Endothelial cell of umbilical vein (primary cell): ENCODE measurements around the gene CCDC82.

Source experiments
- EZH2 ChIP-seq: IDR thresholded peaks from 2 replicates; pipeline ENCODE4 v1.6.1; 2012; ENCODE audit warnings: borderline replicate concordance, low read depth, mild to moderate bottlenecking, moderate library complexity, low read length, inconsistent platforms; ENCODE audit not compliant: severe bottlenecking
- FOS ChIP-seq: IDR thresholded peaks from 2 replicates; pipeline ENCODE4 v1.6.1; 2011; ENCODE audit warnings: mild to moderate bottlenecking, low read length, moderate library complexity, borderline replicate concordance; ENCODE audit not compliant: insufficient read depth
- JUN ChIP-seq: IDR thresholded peaks from 2 replicates; pipeline ENCODE4 v1.6.1; 2011; ENCODE audit warnings: borderline replicate concordance, low read depth; ENCODE audit not compliant: insufficient read length, insufficient read depth
- MAX ChIP-seq: IDR thresholded peaks from 2 replicates; pipeline ENCODE4 v1.6.1; 2011; ENCODE audit not compliant: insufficient read depth, insufficient read length
- MYC ChIP-seq: IDR thresholded peaks from one replicate; pipeline ENCODE4 v1.6.1; 2011; ENCODE audit warnings: mild to moderate bottlenecking, low read depth, low read length
- POLR2A ChIP-seq: IDR thresholded peaks from 2 replicates; pipeline ENCODE4 v1.6.1; 2012; ENCODE audit warnings: low read depth, mild to moderate bottlenecking, control low read depth, low read length
- POLR2AphosphoS5 ChIP-seq: IDR thresholded peaks from 2 replicates; pipeline ENCODE4 v1.6.1; 2012; ENCODE audit warnings: low read depth, mild to moderate bottlenecking, control low read depth, low read length, moderate library complexity; ENCODE audit not compliant: insufficient read depth
- TF ChIP-seq, protein P1 (sequence below), 2 donors: IDR thresholded peaks; 1 replicate in 1 of 2; 2 replicates in 1 of 2; pipeline ENCODE4 v1.5.1; 2011; ENCODE audit warnings: low read length in 2 of 2, mild to moderate bottlenecking in 2 of 2, moderate library complexity in 2 of 2, control low read depth in 1 of 2, inconsistent platforms in 1 of 2, low read depth in 1 of 2; ENCODE audit not compliant: insufficient read depth in 1 of 2; ENCODE audit errors: extremely low read depth in 1 of 2

DNA sequence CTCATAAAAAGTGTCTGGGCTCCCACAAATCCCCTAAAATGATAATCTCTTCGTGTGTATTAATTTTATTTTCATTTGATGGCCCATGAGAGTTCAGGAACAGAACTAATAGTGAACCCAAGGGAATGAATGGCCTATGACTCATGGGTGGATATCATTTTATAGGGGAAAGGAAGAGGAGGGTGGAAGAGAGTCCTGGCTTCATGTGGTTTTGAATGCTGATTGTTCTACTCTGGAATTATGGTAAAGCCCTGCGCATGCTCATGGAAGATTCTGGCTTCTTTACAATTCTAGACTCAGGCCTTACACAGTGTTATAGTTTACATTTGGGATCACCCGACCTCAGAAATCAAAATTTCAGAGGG, 82.0 kb downstream of the CCDC82 start:
- TF ChIP-seq, protein P1, sequence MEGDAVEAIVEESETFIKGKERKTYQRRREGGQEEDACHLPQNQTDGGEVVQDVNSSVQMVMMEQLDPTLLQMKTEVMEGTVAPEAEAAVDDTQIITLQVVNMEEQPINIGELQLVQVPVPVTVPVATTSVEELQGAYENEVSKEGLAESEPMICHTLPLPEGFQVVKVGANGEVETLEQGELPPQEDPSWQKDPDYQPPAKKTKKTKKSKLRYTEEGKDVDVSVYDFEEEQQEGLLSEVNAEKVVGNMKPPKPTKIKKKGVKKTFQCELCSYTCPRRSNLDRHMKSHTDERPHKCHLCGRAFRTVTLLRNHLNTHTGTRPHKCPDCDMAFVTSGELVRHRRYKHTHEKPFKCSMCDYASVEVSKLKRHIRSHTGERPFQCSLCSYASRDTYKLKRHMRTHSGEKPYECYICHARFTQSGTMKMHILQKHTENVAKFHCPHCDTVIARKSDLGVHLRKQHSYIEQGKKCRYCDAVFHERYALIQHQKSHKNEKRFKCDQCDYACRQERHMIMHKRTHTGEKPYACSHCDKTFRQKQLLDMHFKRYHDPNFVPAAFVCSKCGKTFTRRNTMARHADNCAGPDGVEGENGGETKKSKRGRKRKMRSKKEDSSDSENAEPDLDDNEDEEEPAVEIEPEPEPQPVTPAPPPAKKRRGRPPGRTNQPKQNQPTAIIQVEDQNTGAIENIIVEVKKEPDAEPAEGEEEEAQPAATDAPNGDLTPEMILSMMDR (IDR thresholded peaks at IDR 0.05; ENCODE audit: extremely low read depth in 1 of 2, insufficient read depth in 1 of 2, low read depth in 1 of 2, low read length in 2 of 2) = no peak
- TF ChIP-seq POLR2A (peak; percentile 39), POLR2AphosphoS5 (peak; percentile 44), EZH2 (no peak), FOS (peak; percentile 93), JUN (peak; percentile 90), MYC (no peak), MAX (no peak)
